ENCODE measurements around the gene MT1HL1. TPM values are rescaled to one million over a fixed set of nuclear protein-coding genes. Genes with fewer than 3 reads are reported as not detected.

Gene MT1HL1
- total RNA-seq, 1 experiment from 2014 or later = not detected

GRCh38 chr1:237033804-237034203 lies 29.6 kb upstream of the MT1HL1 start:
- H3K9me3 ChIP-seq (replicated peaks) = no peaks in the 10 kb centered on the region
- H3K27ac ChIP-seq = no peak overlapping the region
- H3K36me3 ChIP-seq = no peaks in the 10 kb centered on the region
- no peaks in the 10 kb centered on the region for H3K4me1 ChIP-seq (replicated peaks)
- DNase-seq (ENCODE audit: low read depth in 1 of 2, low spot score in 2 of 2) = no peak
- no peak overlapping the region for H3K4me3 ChIP-seq
- H3K27me3 ChIP-seq (replicated peaks) = no peaks in the 10 kb centered on the region

- H3K4me3 ChIP-seq = no peak overlapping the region
- no peaks in the 10 kb centered on the region for H3K27me3 ChIP-seq (replicated peaks)
- no peaks in the 10 kb centered on the region for H3K36me3 ChIP-seq
- no peaks in the 10 kb centered on the region for H3K9me3 ChIP-seq (replicated peaks)
- no peak overlapping the region for H3K27ac ChIP-seq
- DNase-seq (ENCODE audit: low read depth in 1 of 2, low spot score in 2 of 2) = no peak
- no peaks in the 10 kb centered on the region for H3K4me1 ChIP-seq (replicated peaks)
These were observed 28.8 kb upstream of the MT1HL1 start for GRCh38 chr1:237033061-237033460.

- no peak overlapping the region for H3K4me3 ChIP-seq
- H3K27me3 ChIP-seq (replicated peaks) = no peaks in the 10 kb centered on the region
- no peaks in the 10 kb centered on the region for H3K36me3 ChIP-seq
- H3K4me1 ChIP-seq (replicated peaks) = no peaks in the 10 kb centered on the region
- H3K27ac ChIP-seq = no peak overlapping the region
- no peak for DNase-seq (ENCODE audit: low read depth in 1 of 2, low spot score in 2 of 2)
- no peaks in the 10 kb centered on the region for H3K9me3 ChIP-seq (replicated peaks)
These were observed 27.8 kb upstream of the MT1HL1 start for GRCh38 chr1:237032029-237032428.

GRCh38 chr1:237031480-237031879 lies 27.2 kb upstream of the MT1HL1 start:
- no peak for DNase-seq (ENCODE audit: low read depth in 1 of 2, low spot score in 2 of 2)
- Histone ChIP-seq H3K27ac (no peak overlapping the region), H3K36me3 (no peaks in the 10 kb centered on the region), H3K27me3 (replicated peaks) (no peaks in the 10 kb centered on the region), H3K9me3 (replicated peaks) (no peaks in the 10 kb centered on the region), H3K4me3 (no peak overlapping the region), H3K4me1 (replicated peaks) (no peaks in the 10 kb centered on the region)

- H3K27me3 ChIP-seq (replicated peaks) = no peaks in the 10 kb centered on the region
- no peak for DNase-seq (ENCODE audit: low read depth in 1 of 2, low spot score in 2 of 2)
- no peak overlapping the region for H3K4me3 ChIP-seq
- no peaks in the 10 kb centered on the region for H3K36me3 ChIP-seq
- H3K9me3 ChIP-seq (replicated peaks) = no peaks in the 10 kb centered on the region
- H3K27ac ChIP-seq = no peak overlapping the region
- H3K4me1 ChIP-seq (replicated peaks) = no peaks in the 10 kb centered on the region
These were observed 25.8 kb upstream of the MT1HL1 start for GRCh38 chr1:237029850-237030535.

- no peak for DNase-seq (ENCODE audit: low read depth in 1 of 2, low spot score in 2 of 2)
- H3K27ac ChIP-seq = no peak overlapping the region
- H3K36me3 ChIP-seq = no peaks in the 10 kb centered on the region
- no peak overlapping the region for H3K4me3 ChIP-seq
- H3K9me3 ChIP-seq (replicated peaks) = no peaks in the 10 kb centered on the region
- H3K4me1 ChIP-seq (replicated peaks) = no peaks in the 10 kb centered on the region
- no peaks in the 10 kb centered on the region for H3K27me3 ChIP-seq (replicated peaks)
These were observed 25.0 kb upstream of the MT1HL1 start for GRCh38 chr1:237029240-237029639.

GRCh38 chr1:237025358-237026074 lies 21.3 kb upstream of the MT1HL1 start:
- H3K36me3 ChIP-seq = no peaks in the 10 kb centered on the region
- no peak overlapping the region for H3K27ac ChIP-seq
- no peaks in the 10 kb centered on the region for H3K4me1 ChIP-seq (replicated peaks)
- no peak for DNase-seq (ENCODE audit: low read depth in 1 of 2, low spot score in 2 of 2)
- no peaks in the 10 kb centered on the region for H3K9me3 ChIP-seq (replicated peaks)
- no peaks in the 10 kb centered on the region for H3K27me3 ChIP-seq (replicated peaks)
- no peak overlapping the region for H3K4me3 ChIP-seq

GRCh38 chr1:237018896-237019295 lies 14.7 kb upstream of the MT1HL1 start:
- no peak for DNase-seq (ENCODE audit: low read depth in 1 of 2, low spot score in 2 of 2)
- no peaks in the 10 kb centered on the region for H3K27me3 ChIP-seq (replicated peaks)
- no peaks in the 10 kb centered on the region for H3K36me3 ChIP-seq
- H3K9me3 ChIP-seq (replicated peaks) = no peaks in the 10 kb centered on the region
- H3K4me1 ChIP-seq (replicated peaks) = no peaks in the 10 kb centered on the region
- no peak overlapping the region for H3K4me3 ChIP-seq
- H3K27ac ChIP-seq = no peak overlapping the region

- Histone ChIP-seq H3K9me3 (replicated peaks) (no peaks in the 10 kb centered on the region), H3K4me3 (no peak overlapping the region), H3K27me3 (replicated peaks) (no peaks in the 10 kb centered on the region), H3K36me3 (no peaks in the 10 kb centered on the region), H3K27ac (no peak overlapping the region), H3K4me1 (replicated peaks) (no peaks in the 10 kb centered on the region)
- no peak for DNase-seq (ENCODE audit: low read depth in 1 of 2, low spot score in 2 of 2)
These were observed 12.4 kb upstream of the MT1HL1 start for GRCh38 chr1:237016626-237017025.

- Histone ChIP-seq H3K27me3 (replicated peaks) (no peaks in the 10 kb centered on the region), H3K4me1 (replicated peaks) (no peaks in the 10 kb centered on the region), H3K4me3 (no peak overlapping the region)
These were observed 9.4 kb upstream of the MT1HL1 start for GRCh38 chr1:237013608-237014007.

GRCh38 chr1:237012788-237013383 lies 8.6 kb upstream of the MT1HL1 start:
- H3K36me3 ChIP-seq = no peaks in the 10 kb centered on the region
- no peak overlapping the region for H3K4me3 ChIP-seq
- H3K27me3 ChIP-seq (replicated peaks) = no peaks in the 10 kb centered on the region
- no peaks in the 10 kb centered on the region for H3K4me1 ChIP-seq (replicated peaks)
- no peak for DNase-seq (ENCODE audit: low read depth in 1 of 2, low spot score in 2 of 2)
- no peaks in the 10 kb centered on the region for H3K9me3 ChIP-seq (replicated peaks)
- no peak overlapping the region for H3K27ac ChIP-seq

More at GRCh38 chr1:237013608-237014007, 9.4 kb upstream of the MT1HL1 start:
- no peak overlapping the region for H3K27ac ChIP-seq
- no peak for DNase-seq (ENCODE audit: low read depth in 1 of 2, low spot score in 2 of 2)
- no peaks in the 10 kb centered on the region for H3K36me3 ChIP-seq
- no peaks in the 10 kb centered on the region for H3K9me3 ChIP-seq (replicated peaks)

- H3K4me1 ChIP-seq (replicated peaks) = no peaks in the 10 kb centered on the region
- no peak overlapping the region for H3K27ac ChIP-seq
- no peaks in the 10 kb centered on the region for H3K27me3 ChIP-seq (replicated peaks)
- H3K9me3 ChIP-seq (replicated peaks) = no peaks in the 10 kb centered on the region
- no peak for DNase-seq (ENCODE audit: low read depth in 1 of 2, low spot score in 2 of 2)
- H3K36me3 ChIP-seq = no peaks in the 10 kb centered on the region
- H3K4me3 ChIP-seq = no peak overlapping the region
These were observed 8.1 kb upstream of the MT1HL1 start for GRCh38 chr1:237012361-237012760.

- no peaks in the 10 kb centered on the region for H3K27me3 ChIP-seq (replicated peaks)
- DNase-seq (ENCODE audit: low read depth in 1 of 2, low spot score in 2 of 2) = no peak
- H3K36me3 ChIP-seq = no peaks in the 10 kb centered on the region
- no peak overlapping the region for H3K27ac ChIP-seq
- H3K4me3 ChIP-seq = no peak overlapping the region
- H3K4me1 ChIP-seq (replicated peaks) = no peaks in the 10 kb centered on the region
- no peaks in the 10 kb centered on the region for H3K9me3 ChIP-seq (replicated peaks)
These were observed 7.2 kb upstream of the MT1HL1 start for GRCh38 chr1:237011432-237011831.

GRCh38 chr1:237009611-237010010 lies 5.4 kb upstream of the MT1HL1 start:
- DNase-seq (ENCODE audit: low read depth in 1 of 2, low spot score in 2 of 2) = no peak
- H3K27ac ChIP-seq = no peak overlapping the region
- H3K36me3 ChIP-seq = no peaks in the 10 kb centered on the region
- H3K4me1 ChIP-seq (replicated peaks) = no peaks in the 10 kb centered on the region
- no peaks in the 10 kb centered on the region for H3K9me3 ChIP-seq (replicated peaks)
- H3K4me3 ChIP-seq = no peak overlapping the region
- no peaks in the 10 kb centered on the region for H3K27me3 ChIP-seq (replicated peaks)

Measured in SJSA1 (cell line).